GM23248 (cell line): ENCODE results near the gene SMAD1.

ENCODE experiments used
- EZH2 ChIP-seq: fragments of 200-600 bp; sonication (generic); IDR thresholded peaks from 2 replicates; pipeline ENCODE4 v1.6.1; 2018; ENCODE audit warnings: antibody characterized with exemption, mild to moderate bottlenecking; ENCODE audit not compliant: insufficient read depth, poor library complexity, severe bottlenecking
- EZH2phosphoT487 ChIP-seq: fragments of 200-600 bp; sonication (generic); IDR thresholded peaks from 2 replicates; pipeline ENCODE4 v1.6.1; 2018; ENCODE audit warnings: antibody characterized with exemption, moderate library complexity, mild to moderate bottlenecking, low read depth; ENCODE audit not compliant: insufficient read depth

DNA sequence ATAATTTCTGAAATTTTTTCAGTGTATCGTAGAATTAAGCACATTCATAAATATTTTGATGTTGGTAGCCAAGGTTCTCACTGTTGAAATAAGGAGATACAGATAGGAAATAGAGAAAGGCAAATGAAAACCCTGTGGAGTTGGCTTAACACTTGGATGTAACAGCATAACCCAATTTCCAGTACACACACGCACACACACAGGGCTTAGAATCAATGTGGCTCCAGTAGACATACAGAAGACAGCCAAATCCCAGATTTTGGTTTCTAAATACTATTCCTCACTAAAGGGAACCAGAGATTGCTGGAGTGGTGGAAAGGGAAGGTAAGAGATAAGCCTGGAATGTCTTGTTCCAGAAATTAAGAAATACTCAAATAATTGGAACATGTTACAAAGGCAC is 54.4 kb downstream of the SMAD1 start:
- no peak for TF ChIP-seq EZH2phosphoT487
- TF ChIP-seq EZH2: no peak
